Measurements from ENCODE around the gene RNF26.

RNF26 gene

DNA sequence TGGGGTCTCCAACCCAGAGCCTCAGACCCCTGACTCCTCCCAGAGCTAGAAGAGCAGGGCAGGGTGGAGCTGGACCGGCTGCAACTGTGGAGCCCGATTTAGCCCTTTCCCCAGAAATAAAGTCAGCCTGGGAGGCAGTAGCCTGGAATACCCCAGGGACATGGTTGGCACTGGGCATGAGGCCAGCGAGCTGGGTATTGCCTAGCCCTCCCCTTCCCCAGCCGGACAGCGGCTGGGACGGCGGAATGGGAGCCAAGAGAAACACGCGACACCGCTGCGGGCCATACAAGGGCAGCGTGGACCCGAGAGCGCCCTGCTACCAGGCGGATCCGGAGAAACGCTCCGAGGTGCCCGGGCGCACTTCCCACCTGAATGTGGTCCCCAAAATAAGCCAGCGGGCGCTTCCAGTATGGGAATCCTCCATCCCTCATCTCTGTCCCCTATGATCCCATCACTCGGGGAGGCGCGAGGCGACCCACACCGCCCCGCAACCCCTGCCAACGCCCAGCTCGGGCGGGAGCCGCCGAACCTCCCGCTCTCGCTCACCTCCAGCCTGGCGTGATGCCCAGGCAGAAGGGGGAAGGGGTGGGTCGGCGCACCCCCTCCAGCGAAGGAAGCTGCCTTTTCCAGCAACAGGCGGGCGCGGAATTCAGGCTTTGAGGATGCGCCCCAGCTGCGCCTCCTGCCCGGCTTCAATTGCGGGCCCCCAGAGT lies 18.2 kb upstream of the RNF26 start (continued):
- TF ChIP-seq ZBTB49 (tag by site-specific recombination; IDR thresholded peaks at IDR 0.05; ENCODE audit: low read depth) (no peak), ZNF658 (tag by site-specific recombination; IDR thresholded peaks at IDR 0.05) (no peak), ZNF211 (tag by site-specific recombination; IDR thresholded peaks at IDR 0.05; ENCODE audit: low read depth) (no peak), ZNF184 (tag by site-specific recombination; IDR thresholded peaks at IDR 0.05) (no peak), SALL2 (tag by site-specific recombination; IDR thresholded peaks at IDR 0.05; ENCODE audit: borderline replicate concordance) (no peak), KLF9 (tag by site-specific recombination; IDR thresholded peaks at IDR 0.05; ENCODE audit: low read depth) (peak; percentile 66), ZNF791 (tag by site-specific recombination; IDR thresholded peaks at IDR 0.05) (no peak), ZNF140 (tag by site-specific recombination; IDR thresholded peaks at IDR 0.05) (no peak), ZNF354C (tag by site-specific recombination; IDR thresholded peaks at IDR 0.05; ENCODE audit: borderline replicate concordance, low read depth) (no peak), ZNF302 (tag by site-specific recombination; IDR thresholded peaks at IDR 0.05; ENCODE audit: low read depth) (no peak), ZFHX2 (tag by site-specific recombination; conservative IDR thresholded peaks at IDR 0.05) (peak; percentile 52), ZNF639 (tag by site-specific recombination; IDR thresholded peaks at IDR 0.05) (no peak), ZSCAN16 (tag by site-specific recombination; IDR thresholded peaks at IDR 0.05) (no peak), ZNF837 (tag by site-specific recombination; IDR thresholded peaks at IDR 0.05) (no peak), ZNF549 (tag by site-specific recombination; IDR thresholded peaks at IDR 0.05) (no peak), SCRT1 (tag by site-specific recombination; IDR thresholded peaks at IDR 0.05; ENCODE audit: borderline replicate concordance) (peak; percentile 66), ZBTB20 (tag by site-specific recombination; IDR thresholded peaks at IDR 0.05) (0 out of 2 replicates have a peak, but pooled peaks have one; percentile 27), KLF1 (tag by site-specific recombination; IDR thresholded peaks at IDR 0.05) (peak; percentile 85), SP7 (tag by site-specific recombination; IDR thresholded peaks at IDR 0.05) (0 out of 2 replicates have a peak, but pooled peaks have one; percentile 38), PRDM10 (tag by site-specific recombination; IDR thresholded peaks at IDR 0.05) (peak; percentile 43; the same call in 1 of the 2 replicates), ZNF174 (tag by site-specific recombination; IDR thresholded peaks at IDR 0.05) (no peak), ZNF223 (tag by site-specific recombination; IDR thresholded peaks at IDR 0.05) (no peak), REPIN1 (tag by site-specific recombination; IDR thresholded peaks at IDR 0.05; ENCODE audit: low read depth) (no peak), ZNF76 (tag by site-specific recombination; IDR thresholded peaks at IDR 0.05; ENCODE audit: borderline replicate concordance, low read depth) (no peak)
- TF ChIP-seq, protein P1, sequence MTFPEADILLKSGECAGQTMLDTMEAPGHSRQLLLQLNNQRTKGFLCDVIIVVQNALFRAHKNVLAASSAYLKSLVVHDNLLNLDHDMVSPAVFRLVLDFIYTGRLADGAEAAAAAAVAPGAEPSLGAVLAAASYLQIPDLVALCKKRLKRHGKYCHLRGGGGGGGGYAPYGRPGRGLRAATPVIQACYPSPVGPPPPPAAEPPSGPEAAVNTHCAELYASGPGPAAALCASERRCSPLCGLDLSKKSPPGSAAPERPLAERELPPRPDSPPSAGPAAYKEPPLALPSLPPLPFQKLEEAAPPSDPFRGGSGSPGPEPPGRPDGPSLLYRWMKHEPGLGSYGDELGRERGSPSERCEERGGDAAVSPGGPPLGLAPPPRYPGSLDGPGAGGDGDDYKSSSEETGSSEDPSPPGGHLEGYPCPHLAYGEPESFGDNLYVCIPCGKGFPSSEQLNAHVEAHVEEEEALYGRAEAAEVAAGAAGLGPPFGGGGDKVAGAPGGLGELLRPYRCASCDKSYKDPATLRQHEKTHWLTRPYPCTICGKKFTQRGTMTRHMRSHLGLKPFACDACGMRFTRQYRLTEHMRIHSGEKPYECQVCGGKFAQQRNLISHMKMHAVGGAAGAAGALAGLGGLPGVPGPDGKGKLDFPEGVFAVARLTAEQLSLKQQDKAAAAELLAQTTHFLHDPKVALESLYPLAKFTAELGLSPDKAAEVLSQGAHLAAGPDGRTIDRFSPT (tag by site-specific recombination; IDR thresholded peaks at IDR 0.05) = 0 out of 2 replicates have a peak, but pooled peaks have one; percentile 18
- TF ChIP-seq, protein P2, sequence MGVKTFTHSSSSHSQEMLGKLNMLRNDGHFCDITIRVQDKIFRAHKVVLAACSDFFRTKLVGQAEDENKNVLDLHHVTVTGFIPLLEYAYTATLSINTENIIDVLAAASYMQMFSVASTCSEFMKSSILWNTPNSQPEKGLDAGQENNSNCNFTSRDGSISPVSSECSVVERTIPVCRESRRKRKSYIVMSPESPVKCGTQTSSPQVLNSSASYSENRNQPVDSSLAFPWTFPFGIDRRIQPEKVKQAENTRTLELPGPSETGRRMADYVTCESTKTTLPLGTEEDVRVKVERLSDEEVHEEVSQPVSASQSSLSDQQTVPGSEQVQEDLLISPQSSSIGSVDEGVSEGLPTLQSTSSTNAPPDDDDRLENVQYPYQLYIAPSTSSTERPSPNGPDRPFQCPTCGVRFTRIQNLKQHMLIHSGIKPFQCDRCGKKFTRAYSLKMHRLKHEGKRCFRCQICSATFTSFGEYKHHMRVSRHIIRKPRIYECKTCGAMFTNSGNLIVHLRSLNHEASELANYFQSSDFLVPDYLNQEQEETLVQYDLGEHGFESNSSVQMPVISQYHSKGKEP (tag by site-specific recombination; IDR thresholded peaks at IDR 0.05) = no peak
- TF ChIP-seq, protein P3, sequence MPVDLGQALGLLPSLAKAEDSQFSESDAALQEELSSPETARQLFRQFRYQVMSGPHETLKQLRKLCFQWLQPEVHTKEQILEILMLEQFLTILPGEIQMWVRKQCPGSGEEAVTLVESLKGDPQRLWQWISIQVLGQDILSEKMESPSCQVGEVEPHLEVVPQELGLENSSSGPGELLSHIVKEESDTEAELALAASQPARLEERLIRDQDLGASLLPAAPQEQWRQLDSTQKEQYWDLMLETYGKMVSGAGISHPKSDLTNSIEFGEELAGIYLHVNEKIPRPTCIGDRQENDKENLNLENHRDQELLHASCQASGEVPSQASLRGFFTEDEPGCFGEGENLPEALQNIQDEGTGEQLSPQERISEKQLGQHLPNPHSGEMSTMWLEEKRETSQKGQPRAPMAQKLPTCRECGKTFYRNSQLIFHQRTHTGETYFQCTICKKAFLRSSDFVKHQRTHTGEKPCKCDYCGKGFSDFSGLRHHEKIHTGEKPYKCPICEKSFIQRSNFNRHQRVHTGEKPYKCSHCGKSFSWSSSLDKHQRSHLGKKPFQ (tag by site-specific recombination; IDR thresholded peaks at IDR 0.05) = no peak

All from HEK293 (cell line).